ENCODE data around the gene PDE6A. TPM values are rescaled to one million over a fixed set of nuclear protein-coding genes. Genes with fewer than 3 reads are reported as not detected.

Gene PDE6A
- total and polyA plus RNA-seq, 2 donors from 2014 or later, result 0.03 TPM; not detected in 1

DNA sequence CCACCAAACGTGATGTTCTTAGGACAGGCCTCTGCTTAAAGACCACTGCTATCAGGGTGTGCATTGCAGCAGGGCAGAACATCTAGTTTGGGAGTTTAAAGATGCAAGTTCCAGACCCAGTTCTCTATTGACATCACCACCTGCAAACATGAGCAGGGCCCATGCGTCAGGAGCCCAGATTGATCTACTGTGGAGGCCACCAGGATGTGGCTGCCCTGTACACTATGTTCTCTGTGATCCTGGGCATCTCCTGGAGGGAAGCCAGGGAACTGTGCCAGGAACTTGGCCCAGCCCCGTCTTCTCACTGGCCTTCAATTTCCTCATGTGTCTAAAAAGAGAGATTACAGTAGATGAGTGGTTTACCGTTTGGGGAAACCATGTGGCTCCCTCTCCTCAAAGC lies 87.1 kb downstream of the PDE6A start:
- intact Hi-C loops (cut with DNase I), result no loop called here

DNA sequence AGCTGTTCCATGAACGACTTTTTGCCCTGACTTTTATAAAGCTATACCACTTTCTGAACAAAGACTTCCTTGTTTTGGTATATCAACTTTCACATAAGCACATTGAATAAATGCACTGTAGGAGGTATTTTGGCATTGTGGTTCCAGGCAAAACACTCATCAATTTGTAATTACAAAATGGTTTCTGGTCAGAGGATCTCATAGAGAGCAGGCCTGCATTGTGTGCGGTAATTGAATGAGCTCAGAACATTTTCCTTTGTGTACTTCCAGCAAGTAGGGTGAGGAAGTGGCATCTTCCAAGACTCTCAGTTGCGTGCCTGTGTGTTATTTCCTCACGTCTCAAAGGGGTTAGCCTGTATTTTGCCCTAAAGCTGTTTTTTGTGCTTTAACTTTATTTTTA lies 89.2 kb downstream of the PDE6A start:
- H3K27me3 ChIP-seq (ENCODE audit: control insufficient read depth, insufficient read depth, low read length), result no peaks in the 10 kb centered on the region
- no peak overlapping the region for H3K9ac ChIP-seq (ENCODE audit: low read length in 3 of 3)
- intact Hi-C loops (cut with DNase I), result no loop called here
- no peak for DNase-seq
- H3K9me3 ChIP-seq (ENCODE audit: control insufficient read depth in 2 of 3, insufficient read depth in 1 of 3, low read length in 3 of 3), result no peaks in the 10 kb centered on the region
- H3K4me1 ChIP-seq (ENCODE audit: control insufficient read depth in 2 of 3, insufficient read depth in 2 of 3, low read depth in 1 of 3, low read length in 3 of 3), result no peaks in the 10 kb centered on the region
- no peaks in the 10 kb centered on the region for H3K36me3 ChIP-seq (ENCODE audit: control insufficient read depth in 2 of 3, insufficient read depth in 3 of 3, low read length in 3 of 3)
- H3K27ac ChIP-seq (ENCODE audit: low read depth in 2 of 2, low read length in 2 of 2), result no peak overlapping the region
- no peak for FAIRE-seq
- TF ChIP-seq, protein P1, sequence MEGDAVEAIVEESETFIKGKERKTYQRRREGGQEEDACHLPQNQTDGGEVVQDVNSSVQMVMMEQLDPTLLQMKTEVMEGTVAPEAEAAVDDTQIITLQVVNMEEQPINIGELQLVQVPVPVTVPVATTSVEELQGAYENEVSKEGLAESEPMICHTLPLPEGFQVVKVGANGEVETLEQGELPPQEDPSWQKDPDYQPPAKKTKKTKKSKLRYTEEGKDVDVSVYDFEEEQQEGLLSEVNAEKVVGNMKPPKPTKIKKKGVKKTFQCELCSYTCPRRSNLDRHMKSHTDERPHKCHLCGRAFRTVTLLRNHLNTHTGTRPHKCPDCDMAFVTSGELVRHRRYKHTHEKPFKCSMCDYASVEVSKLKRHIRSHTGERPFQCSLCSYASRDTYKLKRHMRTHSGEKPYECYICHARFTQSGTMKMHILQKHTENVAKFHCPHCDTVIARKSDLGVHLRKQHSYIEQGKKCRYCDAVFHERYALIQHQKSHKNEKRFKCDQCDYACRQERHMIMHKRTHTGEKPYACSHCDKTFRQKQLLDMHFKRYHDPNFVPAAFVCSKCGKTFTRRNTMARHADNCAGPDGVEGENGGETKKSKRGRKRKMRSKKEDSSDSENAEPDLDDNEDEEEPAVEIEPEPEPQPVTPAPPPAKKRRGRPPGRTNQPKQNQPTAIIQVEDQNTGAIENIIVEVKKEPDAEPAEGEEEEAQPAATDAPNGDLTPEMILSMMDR (IDR thresholded peaks at IDR 0.05; ENCODE audit: borderline replicate concordance, extremely low read depth, insufficient read depth), result no peak
- H3K4me3 ChIP-seq (ENCODE audit: low read length in 3 of 3), result no peak overlapping the region

More for the DNA sequence above, 87.1 kb downstream of the PDE6A start:
- Histone ChIP-seq H3K9ac (ENCODE audit: low read length in 3 of 3) (no peak overlapping the region), H3K27me3 (ENCODE audit: control insufficient read depth, insufficient read depth, low read length) (no peaks in the 10 kb centered on the region), H3K27ac (ENCODE audit: low read depth in 2 of 2, low read length in 2 of 2) (no peak overlapping the region), H3K4me1 (ENCODE audit: control insufficient read depth in 2 of 3, insufficient read depth in 2 of 3, low read depth in 1 of 3, low read length in 3 of 3) (no peaks in the 10 kb centered on the region), H3K4me3 (ENCODE audit: low read length in 3 of 3) (no peak overlapping the region), H3K9me3 (ENCODE audit: control insufficient read depth in 2 of 3, insufficient read depth in 1 of 3, low read length in 3 of 3) (no peaks in the 10 kb centered on the region), H3K36me3 (ENCODE audit: control insufficient read depth in 2 of 3, insufficient read depth in 3 of 3, low read length in 3 of 3) (no peaks in the 10 kb centered on the region)
- no peak for FAIRE-seq
- TF ChIP-seq, protein P1 (IDR thresholded peaks at IDR 0.05; ENCODE audit: borderline replicate concordance, extremely low read depth, insufficient read depth), result no peak
- peak in 2 of 5 donors; percentile 13 to 89 for DNase-seq

DNA sequence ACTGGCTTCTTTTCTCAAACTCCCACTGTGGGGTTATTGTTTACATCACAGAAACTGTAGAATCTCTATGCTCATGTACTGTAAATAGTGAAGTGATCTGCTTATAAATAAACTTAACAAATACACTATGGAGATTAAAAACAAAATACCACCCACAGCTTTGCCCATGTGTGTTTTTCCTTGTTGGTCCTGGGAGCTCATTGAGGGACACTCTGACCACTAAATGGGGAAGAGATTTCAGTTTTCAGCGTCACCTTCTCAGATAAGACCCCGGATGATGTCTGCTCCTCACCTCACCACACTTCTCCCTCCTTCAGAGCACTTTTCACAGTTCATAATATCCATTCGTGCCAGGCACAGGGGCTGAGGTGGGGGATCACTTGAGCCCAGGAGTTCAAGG lies 89.7 kb downstream of the PDE6A start:
- H3K27ac ChIP-seq (ENCODE audit: low read depth in 2 of 2, low read length in 2 of 2), result no peak overlapping the region
- H3K36me3 ChIP-seq (ENCODE audit: control insufficient read depth in 2 of 3, insufficient read depth in 3 of 3, low read length in 3 of 3), result no peaks in the 10 kb centered on the region
- TF ChIP-seq, protein P1 (IDR thresholded peaks at IDR 0.05; ENCODE audit: borderline replicate concordance, extremely low read depth, insufficient read depth), result no peak
- H3K4me3 ChIP-seq (ENCODE audit: low read length in 3 of 3), result no peak overlapping the region
- no peaks in the 10 kb centered on the region for H3K27me3 ChIP-seq (ENCODE audit: control insufficient read depth, insufficient read depth, low read length)
- no peak for DNase-seq
- H3K4me1 ChIP-seq (ENCODE audit: control insufficient read depth in 2 of 3, insufficient read depth in 2 of 3, low read depth in 1 of 3, low read length in 3 of 3), result no peaks in the 10 kb centered on the region
- intact Hi-C loops (cut with DNase I), result no loop called here
- no peak overlapping the region for H3K9ac ChIP-seq (ENCODE audit: low read length in 3 of 3)
- H3K9me3 ChIP-seq (ENCODE audit: control insufficient read depth in 2 of 3, insufficient read depth in 1 of 3, low read length in 3 of 3), result no peaks in the 10 kb centered on the region
- FAIRE-seq, result no peak

DNA sequence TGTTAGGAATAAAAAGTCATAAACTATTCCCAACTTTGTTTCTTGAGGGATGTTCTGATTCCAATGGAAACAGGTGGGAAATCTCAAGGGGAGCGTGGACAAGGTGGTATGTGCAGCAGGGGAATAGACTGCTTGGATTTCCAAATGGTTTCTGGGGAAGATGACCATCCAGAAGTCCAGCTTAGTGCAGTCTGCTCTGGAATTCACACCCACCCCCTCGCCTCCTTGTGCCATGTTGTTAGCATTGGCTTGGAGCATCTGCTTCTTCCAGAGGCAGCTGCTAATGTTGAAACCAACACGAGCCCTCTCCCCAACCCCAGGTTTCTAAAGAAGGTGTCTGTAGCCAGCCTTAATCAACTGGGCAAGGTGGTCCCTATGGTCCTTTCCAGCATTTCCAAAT lies 90.9 kb downstream of the PDE6A start:
- Histone ChIP-seq H3K4me1 (ENCODE audit: control insufficient read depth in 2 of 3, insufficient read depth in 2 of 3, low read depth in 1 of 3, low read length in 3 of 3) (no peaks in the 10 kb centered on the region), H3K9me3 (ENCODE audit: control insufficient read depth in 2 of 3, insufficient read depth in 1 of 3, low read length in 3 of 3) (no peaks in the 10 kb centered on the region), H3K36me3 (ENCODE audit: control insufficient read depth in 2 of 3, insufficient read depth in 3 of 3, low read length in 3 of 3) (peaks cover 0 to 2% (median 0%) of the 10 kb centered on the region in 3 donors), H3K4me3 (ENCODE audit: low read length in 3 of 3) (no peak overlapping the region), H3K27ac (ENCODE audit: low read depth in 2 of 2, low read length in 2 of 2) (no peak overlapping the region), H3K9ac (ENCODE audit: low read length in 3 of 3) (no peak overlapping the region), H3K27me3 (ENCODE audit: control insufficient read depth, insufficient read depth, low read length) (no peaks in the 10 kb centered on the region)
- DNase-seq, result peak in 1 of 5 donors; percentile 22
- TF ChIP-seq, protein P1 (IDR thresholded peaks at IDR 0.05; ENCODE audit: borderline replicate concordance, extremely low read depth, insufficient read depth), result no peak
- FAIRE-seq, result no peak
- intact Hi-C loops (cut with DNase I), result no loop called here

All from kidney (tissue), 14 donors.